Measurements from ENCODE around the gene KLHL18.
A peak's percentile ranks its signal among the peaks of the same experiment; 100 is the strongest.

DNA sequence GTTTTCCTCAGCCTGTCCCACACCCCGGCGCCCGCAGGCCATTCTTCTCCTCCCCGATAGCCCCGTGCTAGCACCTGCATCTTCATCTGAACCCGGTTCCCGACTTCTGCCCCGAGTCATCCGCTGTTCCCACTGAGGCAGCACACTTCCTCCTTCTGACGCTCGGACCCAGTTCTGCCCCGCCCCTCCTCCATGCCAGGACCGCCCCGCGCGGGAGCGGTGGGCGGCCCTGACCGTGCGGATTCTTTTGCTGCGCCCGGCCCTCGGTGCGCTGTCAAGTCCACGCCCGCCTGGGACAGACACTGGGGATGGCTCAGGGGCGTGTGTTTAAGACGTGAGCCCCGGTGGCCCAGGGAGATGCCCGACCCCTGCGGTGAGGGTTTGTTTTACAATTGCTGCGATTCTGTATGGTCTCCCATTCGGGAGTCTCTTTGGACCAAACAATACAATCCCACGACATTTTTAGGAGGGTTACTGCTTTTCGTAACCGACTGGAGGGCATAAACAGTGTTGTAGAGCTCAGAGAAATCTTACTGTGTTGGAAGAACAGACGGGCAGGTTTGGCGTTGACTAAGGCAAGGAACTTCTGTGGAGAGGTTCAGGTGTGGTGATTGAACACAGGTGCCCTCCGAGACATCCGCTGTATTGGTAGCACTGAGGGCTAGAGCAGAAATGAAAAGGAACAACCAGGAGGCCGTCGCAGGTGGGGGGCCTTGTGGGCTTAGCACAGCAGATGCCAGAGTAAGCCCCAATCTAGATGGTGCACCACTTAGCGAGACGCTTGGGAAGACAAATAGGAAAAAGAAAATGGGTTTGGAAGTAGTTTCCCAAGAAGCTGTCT, 98.8 kb downstream of the KLHL18 start:
- TF ChIP-seq, protein P1, sequence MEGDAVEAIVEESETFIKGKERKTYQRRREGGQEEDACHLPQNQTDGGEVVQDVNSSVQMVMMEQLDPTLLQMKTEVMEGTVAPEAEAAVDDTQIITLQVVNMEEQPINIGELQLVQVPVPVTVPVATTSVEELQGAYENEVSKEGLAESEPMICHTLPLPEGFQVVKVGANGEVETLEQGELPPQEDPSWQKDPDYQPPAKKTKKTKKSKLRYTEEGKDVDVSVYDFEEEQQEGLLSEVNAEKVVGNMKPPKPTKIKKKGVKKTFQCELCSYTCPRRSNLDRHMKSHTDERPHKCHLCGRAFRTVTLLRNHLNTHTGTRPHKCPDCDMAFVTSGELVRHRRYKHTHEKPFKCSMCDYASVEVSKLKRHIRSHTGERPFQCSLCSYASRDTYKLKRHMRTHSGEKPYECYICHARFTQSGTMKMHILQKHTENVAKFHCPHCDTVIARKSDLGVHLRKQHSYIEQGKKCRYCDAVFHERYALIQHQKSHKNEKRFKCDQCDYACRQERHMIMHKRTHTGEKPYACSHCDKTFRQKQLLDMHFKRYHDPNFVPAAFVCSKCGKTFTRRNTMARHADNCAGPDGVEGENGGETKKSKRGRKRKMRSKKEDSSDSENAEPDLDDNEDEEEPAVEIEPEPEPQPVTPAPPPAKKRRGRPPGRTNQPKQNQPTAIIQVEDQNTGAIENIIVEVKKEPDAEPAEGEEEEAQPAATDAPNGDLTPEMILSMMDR (conservative IDR thresholded peaks at IDR 0.05; ENCODE audit: low read length), result 0 out of 2 replicates have a peak, but pooled peaks have one; percentile 7
- no peak for TF ChIP-seq EZH2phosphoT487 (IDR thresholded peaks at IDR 0.05; ENCODE audit: borderline replicate concordance, low read depth, low read length)

Measured in OCI-LY7 (cell line).